ENCODE data around the gene GRAP2. TPM values are rescaled to one million over a fixed set of nuclear protein-coding genes. Genes with fewer than 3 reads are reported as not detected.

The GRAP2 gene
- total RNA-seq, 1 donor = not detected

GRCh38 chr22:39953101-39953500 lies 52.2 kb downstream of the GRAP2 start:
- Histone ChIP-seq H3K27me3 (ENCODE audit: insufficient read depth, low read length) (peaks cover 10% of the 10 kb centered on the region), H3K4me2 (ENCODE audit: insufficient read depth, low read length) (no peak overlapping the region), H3K4me1 (ENCODE audit: insufficient read depth, low read length) (no peaks in the 10 kb centered on the region), H3K4me3 (ENCODE audit: insufficient read depth, low read length) (no peak overlapping the region), H3K9me3 (ENCODE audit: low read depth, low read length) (no peaks in the 10 kb centered on the region), H3K79me2 (ENCODE audit: insufficient read depth, low read length) (no peaks in the 10 kb centered on the region), H4K20me1 (ENCODE audit: insufficient read depth, low read length) (no peaks in the 10 kb centered on the region), H3K36me3 (ENCODE audit: insufficient read depth, low read length) (no peaks in the 10 kb centered on the region), H2AFZ (ENCODE audit: low read length) (no peak overlapping the region), H3K27ac (ENCODE audit: low read depth, low read length) (no peak overlapping the region)
- TF ChIP-seq CTCF (IDR thresholded peaks at IDR 0.05; ENCODE audit: extremely low read depth, low read depth, low read length) = no peak
- no peak for DNase-seq (ENCODE audit: insufficient read length, low spot score, missing footprints)

GRCh38 chr22:39954584-39955055 lies 53.7 kb downstream of the GRAP2 start:
- Histone ChIP-seq H3K4me3 (ENCODE audit: insufficient read depth, low read length) (no peak overlapping the region), H3K9me3 (ENCODE audit: low read depth, low read length) (no peaks in the 10 kb centered on the region), H3K27ac (ENCODE audit: low read depth, low read length) (no peak overlapping the region), H3K27me3 (ENCODE audit: insufficient read depth, low read length) (peaks cover 10% of the 10 kb centered on the region), H3K4me2 (ENCODE audit: insufficient read depth, low read length) (no peak overlapping the region), H3K36me3 (ENCODE audit: insufficient read depth, low read length) (no peaks in the 10 kb centered on the region), H4K20me1 (ENCODE audit: insufficient read depth, low read length) (no peaks in the 10 kb centered on the region), H2AFZ (ENCODE audit: low read length) (no peak overlapping the region), H3K79me2 (ENCODE audit: insufficient read depth, low read length) (no peaks in the 10 kb centered on the region), H3K4me1 (ENCODE audit: insufficient read depth, low read length) (peaks cover 1% of the 10 kb centered on the region)
- no peak for TF ChIP-seq CTCF (IDR thresholded peaks at IDR 0.05; ENCODE audit: extremely low read depth, low read depth, low read length)
- no peak for DNase-seq (ENCODE audit: insufficient read length, low spot score, missing footprints)

GRCh38 chr22:39955675-39956074 lies 54.8 kb downstream of the GRAP2 start:
- Histone ChIP-seq H3K4me1 (ENCODE audit: insufficient read depth, low read length) (peaks cover 11% of the 10 kb centered on the region), H3K27me3 (ENCODE audit: insufficient read depth, low read length) (peaks cover 2% of the 10 kb centered on the region), H2AFZ (ENCODE audit: low read length) (no peak overlapping the region), H3K36me3 (ENCODE audit: insufficient read depth, low read length) (no peaks in the 10 kb centered on the region), H3K4me3 (ENCODE audit: insufficient read depth, low read length) (no peak overlapping the region), H3K9me3 (ENCODE audit: low read depth, low read length) (no peaks in the 10 kb centered on the region), H3K4me2 (ENCODE audit: insufficient read depth, low read length) (no peak overlapping the region), H3K79me2 (ENCODE audit: insufficient read depth, low read length) (no peaks in the 10 kb centered on the region), H4K20me1 (ENCODE audit: insufficient read depth, low read length) (no peaks in the 10 kb centered on the region), H3K27ac (ENCODE audit: low read depth, low read length) (no peak overlapping the region)
- no peak for TF ChIP-seq CTCF (IDR thresholded peaks at IDR 0.05; ENCODE audit: extremely low read depth, low read depth, low read length)
- DNase-seq (ENCODE audit: insufficient read length, low spot score, missing footprints) = no peak

- H3K4me1 ChIP-seq (ENCODE audit: insufficient read depth, low read length) = peaks cover 24% of the 10 kb centered on the region
- H3K9me3 ChIP-seq (ENCODE audit: low read depth, low read length) = no peaks in the 10 kb centered on the region
- H3K27ac ChIP-seq (ENCODE audit: low read depth, low read length) = no peak overlapping the region
- no peaks in the 10 kb centered on the region for H3K79me2 ChIP-seq (ENCODE audit: insufficient read depth, low read length)
- no peak overlapping the region for H3K4me2 ChIP-seq (ENCODE audit: insufficient read depth, low read length)
- peaks cover 2% of the 10 kb centered on the region for H3K27me3 ChIP-seq (ENCODE audit: insufficient read depth, low read length)
- no peak overlapping the region for H3K4me3 ChIP-seq (ENCODE audit: insufficient read depth, low read length)
- no peak for TF ChIP-seq CTCF (IDR thresholded peaks at IDR 0.05; ENCODE audit: extremely low read depth, low read depth, low read length)
- no peaks in the 10 kb centered on the region for H3K36me3 ChIP-seq (ENCODE audit: insufficient read depth, low read length)
- DNase-seq (ENCODE audit: insufficient read length, low spot score, missing footprints) = no peak
- H2AFZ ChIP-seq (ENCODE audit: low read length) = no peak overlapping the region
- H4K20me1 ChIP-seq (ENCODE audit: insufficient read depth, low read length) = no peaks in the 10 kb centered on the region
These were observed 56.2 kb downstream of the GRAP2 start for GRCh38 chr22:39956932-39957664.
